OCI-LY7 (cell line): ENCODE results near the gene ABCC8.

Experiments
- EZH2phosphoT487 ChIP-seq: fragments of 200-600 bp; sonication (generic); IDR thresholded peaks from 2 replicates; pipeline ENCODE4 v1.6.1; 2018; ENCODE audit warnings: low read depth, borderline replicate concordance, mild to moderate bottlenecking, mixed run types, antibody characterized with exemption, low read length, moderate library complexity, mixed read lengths
- TF ChIP-seq, protein P1 (sequence below): fragments of 200-600 bp; sonication (generic); conservative IDR thresholded peaks from 2 replicates; pipeline ENCODE4 v1.5.1; 2014; ENCODE audit warnings: mild to moderate bottlenecking, antibody characterized with exemption, low read length, moderate library complexity, mixed read lengths

DNA sequence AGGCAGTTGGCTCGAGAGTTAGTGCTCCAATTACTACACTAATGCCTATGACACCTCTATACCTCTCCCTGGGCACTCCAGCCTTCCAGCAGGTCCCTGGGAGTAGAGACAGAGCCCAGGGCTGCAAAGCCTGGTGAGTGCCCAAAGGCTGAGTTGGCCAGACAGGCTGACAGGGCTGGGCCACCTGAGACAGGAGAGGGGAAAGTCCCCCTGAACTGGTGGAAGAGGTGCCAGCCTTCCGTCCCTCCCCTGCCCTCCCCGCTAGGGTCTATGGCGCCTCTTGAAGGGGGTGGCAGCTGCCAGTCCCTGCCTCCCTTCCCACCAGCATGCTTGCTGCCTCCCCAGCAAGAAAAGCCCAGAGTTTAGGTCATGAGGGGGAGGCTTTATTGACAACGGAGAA is 91.2 kb downstream of the ABCC8 start:
- TF ChIP-seq, protein P1, sequence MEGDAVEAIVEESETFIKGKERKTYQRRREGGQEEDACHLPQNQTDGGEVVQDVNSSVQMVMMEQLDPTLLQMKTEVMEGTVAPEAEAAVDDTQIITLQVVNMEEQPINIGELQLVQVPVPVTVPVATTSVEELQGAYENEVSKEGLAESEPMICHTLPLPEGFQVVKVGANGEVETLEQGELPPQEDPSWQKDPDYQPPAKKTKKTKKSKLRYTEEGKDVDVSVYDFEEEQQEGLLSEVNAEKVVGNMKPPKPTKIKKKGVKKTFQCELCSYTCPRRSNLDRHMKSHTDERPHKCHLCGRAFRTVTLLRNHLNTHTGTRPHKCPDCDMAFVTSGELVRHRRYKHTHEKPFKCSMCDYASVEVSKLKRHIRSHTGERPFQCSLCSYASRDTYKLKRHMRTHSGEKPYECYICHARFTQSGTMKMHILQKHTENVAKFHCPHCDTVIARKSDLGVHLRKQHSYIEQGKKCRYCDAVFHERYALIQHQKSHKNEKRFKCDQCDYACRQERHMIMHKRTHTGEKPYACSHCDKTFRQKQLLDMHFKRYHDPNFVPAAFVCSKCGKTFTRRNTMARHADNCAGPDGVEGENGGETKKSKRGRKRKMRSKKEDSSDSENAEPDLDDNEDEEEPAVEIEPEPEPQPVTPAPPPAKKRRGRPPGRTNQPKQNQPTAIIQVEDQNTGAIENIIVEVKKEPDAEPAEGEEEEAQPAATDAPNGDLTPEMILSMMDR: no peak
- no peak for TF ChIP-seq EZH2phosphoT487
